ENCODE results near the gene MYRIP.
A peak's percentile ranks its signal among the peaks of the same experiment; 100 is the strongest.

MYRIP gene

GRCh38 chr3:40309418-40309924, 500.1 kb downstream of the MYRIP start, which contains the start of gene EIF1B:
Gene EIF1B, plus strand, starts transcription at chr3:40309707. Its CDS starts 235 bp downstream, at chr3:40309942.
- TF ChIP-seq TAF1 (IDR thresholded peaks at IDR 0.05; ENCODE audit: borderline replicate concordance, insufficient read depth, low read length) = peak; percentile 45; the same call in 1 of the 2 replicates
- no peak for TF ChIP-seq SIN3A (IDR thresholded peaks at IDR 0.05; ENCODE audit: borderline replicate concordance, insufficient read depth, low read length)
- peak; percentile 94 for TF ChIP-seq POLR2AphosphoS5 (IDR thresholded peaks at IDR 0.05; ENCODE audit: low read depth, low read length)

Data from PFSK-1 (cell line).